ENCODE measurements around the gene SNTG2.
"Not testable (repeated sequence)": the region's sequence is repeated elsewhere in the genome, so short reads cannot be mapped to it uniquely, and the experiment has no call there.

SNTG2 gene

GRCh38 chr2:1104364-1104763 lies 153.7 kb downstream of the SNTG2 start:
- DNase-seq: no peak

- not testable (repeated sequence) for DNase-seq
Observed at GRCh38 chr2:1106344-1106743, 155.7 kb downstream of the SNTG2 start.

GRCh38 chr2:1115843-1116539 lies 165.3 kb downstream of the SNTG2 start:
- DNase-seq: no peak

- no peak for DNase-seq
Observed at GRCh38 chr2:1117569-1117968, 166.9 kb downstream of the SNTG2 start.

- no peak for DNase-seq
Observed at GRCh38 chr2:1125217-1125616, 174.6 kb downstream of the SNTG2 start.

GRCh38 chr2:1125633-1126370 lies 175.2 kb downstream of the SNTG2 start:
- no peak for DNase-seq

- DNase-seq: no peak
Observed at GRCh38 chr2:1129982-1130381, 179.3 kb downstream of the SNTG2 start.

GRCh38 chr2:1130922-1131321 lies 180.3 kb downstream of the SNTG2 start:
- no peak for DNase-seq

GRCh38 chr2:1132328-1132969 lies 181.8 kb downstream of the SNTG2 start:
- DNase-seq: peak; percentile 33

- not testable (repeated sequence) for DNase-seq
Observed at GRCh38 chr2:1133896-1134295, 183.2 kb downstream of the SNTG2 start.

- no peak for DNase-seq
Observed at GRCh38 chr2:1134629-1135028, 184.0 kb downstream of the SNTG2 start.

- no peak for DNase-seq
Observed at GRCh38 chr2:1136067-1136466, 185.4 kb downstream of the SNTG2 start.

GRCh38 chr2:1136846-1137245 lies 186.2 kb downstream of the SNTG2 start:
- DNase-seq: no peak

GRCh38 chr2:1137264-1137663 lies 186.6 kb downstream of the SNTG2 start:
- DNase-seq: no peak

GRCh38 chr2:1137913-1138391 lies 187.3 kb downstream of the SNTG2 start:
- no peak for DNase-seq

GRCh38 chr2:1140389-1141003 lies 189.8 kb downstream of the SNTG2 start:
- DNase-seq: no peak

- DNase-seq: no peak
Observed at GRCh38 chr2:1141079-1141478, 190.4 kb downstream of the SNTG2 start.

- DNase-seq: no peak
Observed at GRCh38 chr2:1143129-1143528, 192.5 kb downstream of the SNTG2 start.

GRCh38 chr2:1147873-1148612 lies 197.4 kb downstream of the SNTG2 start:
- DNase-seq: no peak

- no peak for DNase-seq
Observed at GRCh38 chr2:1150724-1151511, 200.3 kb downstream of the SNTG2 start.

GRCh38 chr2:1152375-1152774 lies 201.7 kb downstream of the SNTG2 start:
- no peak for DNase-seq

GRCh38 chr2:1153920-1154319 lies 203.3 kb downstream of the SNTG2 start:
- DNase-seq: no peak
